Gastroesophageal sphincter (tissue), 4 donors: ENCODE data around the gene SRRM4. TPM values are rescaled to one million over a fixed set of nuclear protein-coding genes. Genes with fewer than 3 reads are reported as not detected.

ENCODE experiments used
- ATAC-seq: fragments of 150-250 bp; one replicate; pipeline ENCODE4 v1.9.1; 2016; ENCODE audit warnings: mild to moderate bottlenecking, moderate library complexity
- H3K27ac ChIP-seq, 4 donors: fragments of 200-600 bp; sonication (generic) in 3 of 4; 1 replicate in 3 of 4; 2 replicates in 1 of 4; pipeline ENCODE4 v1.5.1; 2016 to 2019
- H3K27me3 ChIP-seq: fragments of 200-600 bp; sonication (generic); one replicate; pipeline ENCODE4 v1.5.1; 2019
- H3K36me3 ChIP-seq, 2 donors: fragments of 200-600 bp; sonication (generic); one replicate each; pipeline ENCODE4 v1.5.1; 2019; ENCODE audit warnings: control low read depth in 1 of 2
- H3K4me1 ChIP-seq, 3 donors: fragments of 200-600 bp; sonication (generic); 1 replicate in 2 of 3; 2 replicates in 1 of 3; pipeline ENCODE4 v1.5.1; 2016 to 2019; ENCODE audit warnings: control low read depth in 2 of 3
- H3K4me3 ChIP-seq, 2 donors: fragments of 200-600 bp; sonication (generic); one replicate each; pipeline ENCODE4 v1.5.1; 2019; ENCODE audit warnings: mild to moderate bottlenecking in 1 of 2, moderate library complexity in 1 of 2
- H3K9me3 ChIP-seq, 3 donors: fragments of 200-600 bp; sonication (generic); one replicate each; pipeline ENCODE4 v1.5.1; 2017 to 2019; ENCODE audit warnings: control low read depth in 2 of 3
- EP300 ChIP-seq: sonication (generic); formaldehyde crosslinking; IDR thresholded peaks from one replicate; pipeline ENCODE4 v1.6.1; 2017; ENCODE audit warnings: antibody characterized with exemption, mild to moderate bottlenecking
- POLR2A ChIP-seq, 2 donors: fragments of 450-650 bp; IDR thresholded peaks; one replicate each; pipeline ENCODE4 v1.6.1; 2017; ENCODE audit warnings: antibody characterized with exemption in 2 of 2, mild to moderate bottlenecking in 2 of 2, moderate library complexity in 1 of 2
- POLR2AphosphoS5 ChIP-seq: sonication (generic); formaldehyde crosslinking; IDR thresholded peaks from one replicate; pipeline ENCODE4 v1.6.1; 2017; ENCODE audit warnings: antibody characterized with exemption
- WGBS, 2 donors: methylation state at CpG; one replicate each; pipeline ENCODE4 v1.1.5; 2018; ENCODE audit warnings: low coverage in 1 of 2; 5-methylcytosine and 5-hydroxymethylcytosine counted together
- total RNA-seq, 4 donors: library from RNA; depleted of rRNA; stranded (reverse); fragments of >200 nt; gene quantifications; one replicate each; pipeline ENCODE4 v1.1.0, GENCODE V29; 2016
- TF ChIP-seq, protein P1 (sequence below), 4 experiments: fragments of 200-600 bp in 2 of 4; fragments of 450-650 bp in 2 of 4; sonication (generic) in 1 of 4; IDR thresholded peaks; one replicate each; pipeline ENCODE4 v1.5.1; 2017 to 2019; ENCODE audit warnings: antibody characterized with exemption in 4 of 4, mild to moderate bottlenecking in 2 of 4, moderate library complexity in 2 of 4

The SRRM4 gene
- total RNA-seq, 4 donors from 2014 or later, result 0.04 TPM; not detected in 3

DNA sequence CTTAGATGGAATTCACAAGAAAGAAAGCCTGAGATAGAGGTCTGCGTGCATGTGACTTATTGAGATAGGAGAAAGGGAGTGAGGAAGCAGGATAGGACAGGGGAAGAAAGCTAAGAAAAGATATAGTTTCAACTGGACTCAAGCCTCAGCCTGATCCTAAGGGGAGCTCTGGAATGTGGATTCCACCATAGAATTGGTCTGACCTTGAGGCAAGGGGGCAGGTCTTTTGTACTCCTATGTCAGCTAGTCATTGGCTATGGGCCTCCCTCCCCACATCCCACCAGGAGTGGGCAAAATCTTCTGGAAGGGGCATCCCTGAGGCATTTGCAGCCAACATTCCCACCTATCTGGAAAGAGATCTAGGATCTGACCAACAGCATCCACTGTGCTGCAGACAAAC is 108.9 kb downstream of the SRRM4 start:
- H3K9me3 ChIP-seq, result no peaks in the 10 kb centered on the region
- no peak for ATAC-seq
- TF ChIP-seq EP300 (no peak), POLR2A (IDR thresholded peaks at IDR 0.05) (no peak), POLR2AphosphoS5 (no peak)
- TF ChIP-seq, protein P1, sequence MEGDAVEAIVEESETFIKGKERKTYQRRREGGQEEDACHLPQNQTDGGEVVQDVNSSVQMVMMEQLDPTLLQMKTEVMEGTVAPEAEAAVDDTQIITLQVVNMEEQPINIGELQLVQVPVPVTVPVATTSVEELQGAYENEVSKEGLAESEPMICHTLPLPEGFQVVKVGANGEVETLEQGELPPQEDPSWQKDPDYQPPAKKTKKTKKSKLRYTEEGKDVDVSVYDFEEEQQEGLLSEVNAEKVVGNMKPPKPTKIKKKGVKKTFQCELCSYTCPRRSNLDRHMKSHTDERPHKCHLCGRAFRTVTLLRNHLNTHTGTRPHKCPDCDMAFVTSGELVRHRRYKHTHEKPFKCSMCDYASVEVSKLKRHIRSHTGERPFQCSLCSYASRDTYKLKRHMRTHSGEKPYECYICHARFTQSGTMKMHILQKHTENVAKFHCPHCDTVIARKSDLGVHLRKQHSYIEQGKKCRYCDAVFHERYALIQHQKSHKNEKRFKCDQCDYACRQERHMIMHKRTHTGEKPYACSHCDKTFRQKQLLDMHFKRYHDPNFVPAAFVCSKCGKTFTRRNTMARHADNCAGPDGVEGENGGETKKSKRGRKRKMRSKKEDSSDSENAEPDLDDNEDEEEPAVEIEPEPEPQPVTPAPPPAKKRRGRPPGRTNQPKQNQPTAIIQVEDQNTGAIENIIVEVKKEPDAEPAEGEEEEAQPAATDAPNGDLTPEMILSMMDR (IDR thresholded peaks at IDR 0.05), result no peak
- no peaks in the 10 kb centered on the region for H3K36me3 ChIP-seq
- H3K4me1 ChIP-seq, result no peaks in the 10 kb centered on the region
- no peak overlapping the region for H3K4me3 ChIP-seq
- no peak overlapping the region for H3K27ac ChIP-seq
- H3K27me3 ChIP-seq, result peaks cover 72% of the 10 kb centered on the region
- 86% methylated on average over 1 of the region's 1 CpG; no CpG with 5 or more reads in 1 of the 2 donors for WGBS, 2 donors

DNA sequence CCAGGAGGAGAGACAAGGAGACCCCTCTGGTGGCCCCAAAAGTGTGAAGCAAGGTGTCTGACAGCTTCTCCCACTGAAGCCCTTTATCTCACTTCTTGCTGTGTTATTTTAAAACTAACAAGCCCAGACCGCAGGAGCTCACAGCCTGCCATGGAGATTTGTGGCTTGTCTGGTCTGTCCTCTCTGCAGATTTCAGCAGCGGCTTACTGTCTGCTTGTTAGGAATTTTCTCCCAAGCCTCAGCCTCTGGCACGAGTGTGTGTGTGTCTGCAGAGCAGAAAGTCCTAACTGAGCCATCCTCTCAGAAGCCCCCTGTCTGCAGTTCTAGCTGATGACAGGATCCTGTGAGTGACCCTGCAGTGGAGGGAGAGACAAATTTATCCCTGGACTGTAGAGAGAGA is 109.5 kb downstream of the SRRM4 start:
- TF ChIP-seq, protein P1 (IDR thresholded peaks at IDR 0.05), result no peak
- H3K9me3 ChIP-seq, result no peaks in the 10 kb centered on the region
- no peaks in the 10 kb centered on the region for H3K36me3 ChIP-seq
- H3K27ac ChIP-seq, result no peak overlapping the region
- ATAC-seq, result no peak
- no peak overlapping the region for H3K4me3 ChIP-seq
- H3K4me1 ChIP-seq, result no peaks in the 10 kb centered on the region
- WGBS, 2 donors, result 0% methylated on average over 3 of the region's 3 CpGs; no CpG with 5 or more reads in 1 of the 2 donors
- peaks cover 73% of the 10 kb centered on the region for H3K27me3 ChIP-seq

DNA sequence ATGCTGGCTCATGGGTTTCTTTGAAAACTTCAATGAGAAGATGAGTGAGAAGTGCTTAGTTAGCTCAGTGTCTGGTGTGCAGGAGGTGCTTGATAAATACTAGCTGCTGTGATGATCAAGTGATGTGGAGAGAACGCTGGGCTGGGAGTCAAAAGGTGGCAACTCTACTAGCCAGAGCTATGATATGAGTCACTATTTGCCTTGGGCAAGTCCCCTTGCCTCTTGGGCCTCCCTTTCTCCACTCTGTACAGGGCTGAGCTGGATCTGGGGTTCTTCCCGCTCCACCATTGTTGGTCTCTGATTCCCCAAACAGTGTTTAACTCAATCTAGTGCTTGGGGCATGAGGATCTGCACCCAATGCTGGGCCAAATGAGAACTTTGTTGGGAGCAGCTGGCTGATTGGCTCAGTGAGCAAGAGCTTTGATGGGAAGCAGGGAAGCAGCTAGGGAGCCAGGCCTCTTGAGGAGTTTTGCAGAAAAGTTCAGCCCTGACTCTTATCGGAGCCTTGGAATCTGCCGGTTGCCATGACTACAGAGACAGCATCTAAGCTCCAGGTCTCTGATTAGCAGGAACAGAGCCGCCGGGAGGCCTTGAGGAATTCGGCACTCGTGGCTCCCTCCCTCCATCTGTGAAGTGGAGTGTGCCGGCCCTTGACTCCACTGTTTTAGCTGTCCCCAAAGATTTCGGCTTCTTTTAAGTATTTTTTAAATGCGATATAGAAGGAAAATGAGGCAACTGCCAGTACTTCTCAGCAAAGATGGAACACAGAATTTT is 115.3 kb downstream of the SRRM4 start:
- H3K9me3 ChIP-seq, result peaks cover 0 to 21% (median 0%) of the 10 kb centered on the region in 3 donors
- H3K4me3 ChIP-seq, result no peak overlapping the region
- 13 to 40% methylated on average over 5 to 9 of the region's 11 CpGs for WGBS, 2 donors
- H3K27me3 ChIP-seq, result peaks cover 60% of the 10 kb centered on the region
- no peak overlapping the region for H3K27ac ChIP-seq
- ATAC-seq, result no peak
- H3K36me3 ChIP-seq, result no peaks in the 10 kb centered on the region
- TF ChIP-seq POLR2A (IDR thresholded peaks at IDR 0.05) (no peak), EP300 (no peak), POLR2AphosphoS5 (no peak)
- TF ChIP-seq, protein P1 (IDR thresholded peaks at IDR 0.05), result no peak
- no peaks in the 10 kb centered on the region for H3K4me1 ChIP-seq

DNA sequence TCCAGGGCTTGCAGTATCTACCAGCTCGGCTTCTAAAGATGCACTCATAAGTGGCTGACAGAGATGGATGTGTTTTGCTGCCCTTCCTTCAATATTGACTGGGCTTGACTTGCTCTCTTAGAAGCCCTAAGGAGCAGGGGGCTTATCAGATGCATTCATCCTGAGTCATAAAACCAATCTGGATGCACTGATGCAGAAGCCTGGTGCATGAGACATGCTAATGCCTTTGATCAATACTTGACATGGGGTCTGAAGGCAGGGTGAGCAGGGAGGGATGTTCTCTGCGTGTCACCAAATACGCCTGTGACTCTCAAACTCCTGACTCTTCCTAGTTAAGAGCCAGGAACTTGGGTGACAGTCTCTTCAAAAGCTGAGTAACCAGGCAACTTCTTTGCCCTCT is 119.6 kb downstream of the SRRM4 start:
- Histone ChIP-seq H3K36me3 (no peaks in the 10 kb centered on the region), H3K27ac (no peak overlapping the region), H3K27me3 (peaks cover 37% of the 10 kb centered on the region), H3K9me3 (peaks cover 0 to 21% (median 0%) of the 10 kb centered on the region in 3 donors), H3K4me1 (no peaks in the 10 kb centered on the region), H3K4me3 (no peak overlapping the region)
- TF ChIP-seq POLR2A (IDR thresholded peaks at IDR 0.05), result no peak
- TF ChIP-seq, protein P1 (IDR thresholded peaks at IDR 0.05), result no peak
- TF ChIP-seq EP300, result no peak
- no peak for TF ChIP-seq POLR2AphosphoS5
- 0 to 34% methylated on average over 1 to 3 of the region's 3 CpGs for WGBS, 2 donors
- ATAC-seq, result no peak

DNA sequence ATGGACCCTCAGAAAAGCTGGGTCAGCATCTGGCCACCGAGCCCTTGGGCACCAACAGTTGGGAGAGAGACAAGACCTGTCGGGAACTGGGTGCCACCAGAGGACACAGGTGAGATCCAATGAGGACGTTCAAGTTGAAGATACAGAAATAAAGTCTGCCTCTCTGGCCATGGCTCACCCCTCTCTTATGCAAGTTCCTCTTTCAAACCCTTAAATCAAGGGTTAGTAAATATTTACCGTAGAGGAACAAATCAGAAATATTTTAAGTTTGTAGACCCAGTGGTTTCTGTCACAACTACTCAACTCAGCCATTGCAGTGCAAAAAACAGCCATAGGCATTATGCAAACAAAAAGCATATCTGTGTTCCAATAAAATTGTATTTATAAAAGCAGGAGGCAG is 120.9 kb downstream of the SRRM4 start:
- WGBS, 2 donors, result 57 to 71% methylated on average over 1 to 2 of the region's 4 CpGs
- Histone ChIP-seq H3K4me1 (no peaks in the 10 kb centered on the region), H3K27me3 (peaks cover 24% of the 10 kb centered on the region), H3K27ac (no peak overlapping the region), H3K4me3 (no peak overlapping the region), H3K9me3 (peaks cover 0 to 21% (median 0%) of the 10 kb centered on the region in 3 donors), H3K36me3 (no peaks in the 10 kb centered on the region)
- no peak for ATAC-seq
- TF ChIP-seq POLR2A (IDR thresholded peaks at IDR 0.05), result no peak
- TF ChIP-seq, protein P1 (IDR thresholded peaks at IDR 0.05), result no peak
- TF ChIP-seq EP300, result no peak
- no peak for TF ChIP-seq POLR2AphosphoS5
